Left lobe of liver (tissue), 2 donors: ENCODE measurements around the gene EYA4. TPM values are rescaled to one million over a fixed set of nuclear protein-coding genes. Genes with fewer than 3 reads are reported as not detected.

Experiments used
- ATAC-seq: fragments of 200-7000 bp; cut with Tn5 transposase; one replicate; pipeline ENCODE4 v1.9.1; 2020; ENCODE audit warnings: mild to moderate bottlenecking, moderate library complexity
- DNase-seq: peaks from one replicate; pipeline ENCODE4 v3.0.0-alpha.2; 2020; ENCODE audit warnings: low spot score
- total RNA-seq: library from RNA; stranded (reverse); gene quantifications from one replicate; pipeline ENCODE4 v1.2.1, GENCODE V29; 2021
- donor health status: DM: no; HTN: no; CAD: no; lungs with moderate emphysema.
- donor health status: DM: no; HTN: yes; CAD: no.

The EYA4 gene
- total RNA-seq, 1 donor from 2014 or later = not detected

- ATAC-seq (no peak), DNase-seq (no peak)
These were observed 195.5 kb downstream of the EYA4 start for GRCh38 chr6:133436652-133437051.

- ATAC-seq (no peak), DNase-seq (no peak)
These were observed 200.3 kb downstream of the EYA4 start for GRCh38 chr6:133441491-133441890.

- DNase-seq (no peak), ATAC-seq (peak; percentile 68)
These were observed 205.6 kb downstream of the EYA4 start for GRCh38 chr6:133446789-133447188.

DNA sequence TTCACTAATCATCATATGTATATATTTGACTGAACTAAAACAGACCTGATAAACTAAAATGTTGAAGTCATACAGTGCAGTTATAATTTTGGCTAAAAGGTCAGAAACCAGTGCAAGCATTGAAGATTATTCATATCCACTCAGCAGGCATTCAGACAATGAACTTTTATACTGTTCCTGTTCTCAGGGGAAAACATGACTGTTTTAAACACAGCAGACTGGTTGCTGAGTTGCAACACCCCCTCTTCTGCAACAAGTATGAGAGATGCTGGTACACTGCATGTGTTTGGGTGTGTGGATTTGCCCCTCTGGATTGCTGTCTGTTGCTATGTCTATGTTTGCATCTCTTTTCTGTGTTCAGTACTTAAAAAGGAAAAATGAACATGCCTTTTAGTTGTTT lies 206.8 kb downstream of the EYA4 start:
- DNase-seq = no peak
- peak; percentile 49 for ATAC-seq

DNA sequence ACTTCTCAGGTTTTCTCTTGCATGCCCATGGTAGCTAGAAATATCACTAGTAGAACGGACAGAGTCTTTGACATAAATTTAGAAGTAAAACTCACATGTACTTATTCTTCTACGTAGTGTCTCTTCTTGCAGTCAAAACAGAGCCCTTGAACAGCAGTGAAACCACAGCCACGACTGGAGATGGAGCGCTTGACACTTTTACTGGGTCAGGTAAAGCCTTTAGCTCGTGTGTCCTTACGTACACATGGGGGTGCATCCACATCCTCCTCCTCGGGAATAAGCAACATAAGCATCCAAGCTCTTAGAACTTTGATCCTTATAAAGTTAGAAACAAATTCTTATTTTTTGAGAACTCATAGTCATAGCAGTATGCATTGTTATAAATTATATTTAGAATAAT lies 215.3 kb downstream of the EYA4 start:
- no peak for DNase-seq
- no peak for ATAC-seq

DNA sequence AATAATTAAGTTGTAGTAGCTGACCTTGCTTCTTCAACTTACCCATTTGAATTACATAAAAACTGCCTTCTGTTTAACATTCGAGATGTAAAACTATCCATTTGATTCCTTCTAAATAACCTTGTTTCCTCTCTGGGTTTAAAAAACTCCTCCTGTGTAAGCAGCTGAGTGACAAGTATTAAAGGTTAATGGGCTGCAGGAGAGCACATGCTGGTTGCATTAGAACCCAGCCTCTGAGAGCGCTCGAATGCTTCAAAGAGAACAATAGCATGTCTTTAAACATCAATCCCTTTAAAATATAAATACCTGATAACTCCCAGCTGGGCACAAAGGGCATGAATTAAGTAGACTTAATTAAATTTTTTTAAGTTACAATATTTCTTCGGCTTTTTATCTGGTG lies 215.8 kb downstream of the EYA4 start:
- DNase-seq = no peak
- no peak for ATAC-seq

DNA sequence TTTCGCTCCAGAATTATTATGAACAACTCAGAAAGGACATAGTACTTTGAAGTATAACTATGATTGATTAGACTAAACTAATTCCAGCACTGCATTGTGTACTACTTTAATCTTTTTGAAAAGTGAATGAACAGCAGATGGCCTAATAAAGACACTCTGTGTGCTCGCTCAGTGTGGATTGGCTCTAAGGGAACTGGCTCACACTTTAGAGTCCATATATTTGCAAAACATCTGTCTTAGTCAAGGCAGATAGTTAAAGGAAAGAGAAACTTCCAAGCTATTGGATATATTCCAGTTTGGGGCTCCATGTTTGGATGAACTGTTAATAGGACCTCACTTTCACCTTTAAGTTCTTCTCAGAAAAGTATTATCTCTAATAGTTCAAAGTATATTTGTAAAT lies 218.9 kb downstream of the EYA4 start:
- ATAC-seq (no peak), DNase-seq (no peak)

GRCh38 chr6:133463790-133464189 lies 222.6 kb downstream of the EYA4 start:
- ATAC-seq = peak; percentile 79
- no peak for DNase-seq

DNA sequence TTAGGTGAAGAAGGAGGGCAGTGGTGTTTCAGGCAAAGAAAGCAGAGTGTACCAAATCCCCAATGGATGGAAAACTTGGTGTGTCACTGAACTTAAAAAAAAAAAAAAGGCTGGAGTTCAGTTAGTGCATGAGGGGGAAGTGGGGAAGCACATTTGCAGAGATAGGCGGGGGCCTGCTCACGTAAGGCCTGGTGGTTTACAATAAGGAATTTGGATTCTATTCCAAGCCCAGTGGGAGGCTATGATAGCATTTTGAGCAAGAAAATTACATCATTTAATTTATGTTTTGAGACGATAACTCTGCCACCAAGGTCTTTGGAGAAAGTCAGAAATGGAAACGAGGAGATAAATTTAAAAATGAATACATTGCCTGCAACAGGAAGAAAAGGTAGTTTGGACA lies 225.5 kb downstream of the EYA4 start:
- ATAC-seq (no peak), DNase-seq (no peak)

- ATAC-seq = no peak
- no peak for DNase-seq
These were observed 226.2 kb downstream of the EYA4 start for GRCh38 chr6:133467231-133467981.

GRCh38 chr6:133467982-133468380 lies 226.8 kb downstream of the EYA4 start:
- DNase-seq (no peak), ATAC-seq (no peak)

- ATAC-seq (no peak), DNase-seq (no peak)
These were observed 227.4 kb downstream of the EYA4 start for GRCh38 chr6:133468591-133468990.

GRCh38 chr6:133474516-133474915 lies 233.4 kb downstream of the EYA4 start:
- DNase-seq (no peak), ATAC-seq (no peak)

DNA sequence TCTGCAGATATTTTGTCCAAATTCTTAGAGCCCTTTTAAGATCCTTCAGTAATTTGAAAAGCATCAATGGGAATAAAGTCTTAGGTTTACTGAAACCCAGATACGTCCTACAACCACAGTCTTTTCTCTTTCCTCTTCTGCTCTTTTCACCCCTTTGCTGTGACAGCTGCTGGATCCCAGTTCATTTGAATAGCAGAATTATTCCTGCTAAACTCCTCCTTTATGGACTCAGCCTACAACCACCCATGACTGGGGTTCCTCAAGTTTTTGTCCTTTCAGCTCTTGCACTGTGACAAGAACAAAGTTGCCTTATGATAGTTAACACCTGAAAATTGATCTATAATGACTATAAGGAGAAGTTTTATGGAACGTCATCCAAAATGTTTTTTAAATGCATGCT lies 237.5 kb downstream of the EYA4 start:
- ATAC-seq = no peak

DNA sequence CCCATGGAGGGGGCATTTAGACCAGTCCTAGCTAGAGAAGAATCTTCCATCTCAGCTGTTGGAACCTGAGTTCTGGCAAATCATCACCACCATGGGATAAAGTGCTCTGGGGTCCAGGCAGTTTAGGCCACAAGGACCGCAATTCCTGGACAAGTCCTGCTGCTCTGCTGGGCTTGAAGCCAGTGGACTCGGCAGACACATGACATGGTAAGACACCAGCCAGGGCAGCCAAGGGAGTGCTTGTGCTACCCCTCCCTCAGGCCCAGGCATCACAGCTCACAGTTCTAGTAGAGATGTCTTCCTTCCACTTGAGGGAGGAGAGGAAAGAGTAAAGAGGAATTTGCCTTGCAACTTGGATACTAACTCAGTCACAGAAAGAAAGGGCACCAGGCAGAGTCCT lies 246.0 kb downstream of the EYA4 start:
- ATAC-seq (no peak), DNase-seq (no peak)

More for the DNA sequence above, 237.5 kb downstream of the EYA4 start:
- no peak for DNase-seq

DNA sequence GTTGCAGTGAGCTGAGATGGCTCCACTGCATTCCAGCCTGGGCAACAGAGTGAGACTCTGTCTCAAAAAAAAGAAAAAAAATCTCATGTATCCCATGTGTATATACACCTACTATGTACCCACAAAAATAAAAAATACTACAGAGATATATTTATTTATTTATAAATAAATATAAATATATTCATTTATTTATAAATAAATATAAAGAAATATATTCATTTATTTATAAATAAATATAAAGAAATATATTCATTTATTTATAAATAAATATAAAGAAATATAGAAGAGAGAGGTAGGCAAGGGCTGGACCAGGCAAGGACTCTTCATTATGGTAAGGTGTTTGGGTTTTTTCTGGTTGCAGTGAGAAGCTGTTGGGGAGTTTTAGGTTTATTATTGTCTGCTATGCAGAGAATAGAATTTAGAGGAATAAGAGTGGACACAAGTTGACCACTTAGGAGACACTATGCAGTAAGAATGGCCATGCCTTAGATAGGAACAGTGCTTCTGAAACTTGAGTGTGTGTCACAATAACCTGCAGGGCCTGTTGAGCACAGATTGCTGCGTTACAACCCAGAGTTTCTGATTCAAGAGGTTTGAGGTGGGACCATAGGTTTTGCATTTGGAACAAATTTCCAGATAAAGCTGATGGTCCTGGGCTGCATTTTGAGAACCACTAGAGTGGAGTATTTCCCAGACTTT lies 254.2 kb downstream of the EYA4 start:
- no peak for ATAC-seq
- DNase-seq = no peak

GRCh38 chr6:133499662-133500061 lies 258.5 kb downstream of the EYA4 start:
- ATAC-seq = no peak
- no peak for DNase-seq

DNA sequence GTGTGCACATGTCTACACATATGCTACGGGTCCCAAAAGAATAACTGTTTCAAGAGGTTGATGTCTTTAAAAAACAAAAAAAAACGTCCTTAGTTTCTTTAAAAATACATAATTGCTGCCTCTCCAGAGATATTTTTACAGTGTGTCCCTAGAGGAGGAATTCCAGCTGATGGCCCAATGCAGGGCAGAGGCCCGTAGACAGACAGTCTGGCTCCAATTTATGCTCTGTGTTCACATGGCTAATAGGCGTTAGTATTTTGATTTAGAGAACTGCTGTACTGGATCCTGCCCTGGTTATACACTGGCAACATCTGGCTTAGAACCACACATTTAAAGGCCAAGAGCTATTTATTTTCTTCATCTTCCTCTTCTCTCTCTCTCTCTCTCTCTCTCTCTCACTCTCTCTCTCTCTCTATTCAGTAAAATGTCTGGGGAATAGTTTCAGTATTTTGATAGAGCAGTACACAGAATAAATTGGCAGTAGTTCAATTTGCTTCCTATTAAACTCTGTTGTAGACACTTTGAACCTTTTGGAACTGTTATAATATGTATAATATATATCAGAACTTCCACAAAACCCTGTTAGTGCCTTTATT lies 260.6 kb downstream of the EYA4 start:
- no peak for ATAC-seq
- no peak for DNase-seq

- ATAC-seq = no peak
- no peak for DNase-seq
These were observed 261.5 kb downstream of the EYA4 start for GRCh38 chr6:133502441-133503335.

DNA sequence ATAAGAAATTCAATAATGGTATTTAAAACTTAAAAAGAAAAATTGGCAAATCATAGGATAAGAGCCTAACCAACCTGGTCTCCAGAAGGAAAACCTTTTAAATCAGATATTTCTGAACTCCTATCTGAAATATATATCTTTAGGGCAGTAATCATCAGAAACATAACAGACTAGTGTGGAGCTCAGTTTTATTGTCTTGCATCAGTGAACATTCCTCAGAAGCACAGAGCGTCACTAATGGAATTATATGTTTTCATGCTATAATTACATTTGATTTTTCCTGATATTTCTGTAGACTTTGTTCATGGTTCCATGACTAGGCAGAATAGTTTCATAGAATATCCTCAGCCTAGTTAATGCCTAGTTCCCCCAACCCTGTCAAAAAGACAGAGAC lies 262.2 kb downstream of the EYA4 start:
- DNase-seq (no peak), ATAC-seq (no peak)

DNA sequence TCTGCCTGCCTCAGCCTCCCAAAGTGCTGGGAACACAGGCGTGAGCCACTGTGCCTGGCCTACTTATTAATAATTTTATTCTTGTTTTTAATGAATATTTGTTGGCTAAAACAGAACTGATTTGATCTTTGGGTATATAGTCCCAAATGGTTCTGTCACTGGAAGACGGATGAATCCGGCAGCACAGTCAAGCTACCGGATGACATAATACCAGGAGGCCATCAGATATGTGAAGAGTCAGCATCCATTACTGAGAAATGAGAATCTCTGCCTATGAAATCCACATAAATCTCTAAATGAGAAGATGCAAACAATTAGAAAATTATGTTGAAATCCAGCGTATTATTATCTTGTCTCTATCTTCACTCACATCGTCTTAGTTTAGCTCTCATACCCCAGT lies 263.0 kb downstream of the EYA4 start:
- no peak for ATAC-seq
- no peak for DNase-seq
